GM19023 (cell line): ENCODE data around the gene ENTPD3.

ENCODE experiments used
- ATAC-seq: cut with Tn5 transposase; IDR thresholded peaks from one replicate; pipeline ENCODE4 v1.9.1; 2021; ENCODE audit warnings: mild to moderate bottlenecking, moderate library complexity; ENCODE audit not compliant: unreplicated experiment

ENTPD3 gene, protein sequence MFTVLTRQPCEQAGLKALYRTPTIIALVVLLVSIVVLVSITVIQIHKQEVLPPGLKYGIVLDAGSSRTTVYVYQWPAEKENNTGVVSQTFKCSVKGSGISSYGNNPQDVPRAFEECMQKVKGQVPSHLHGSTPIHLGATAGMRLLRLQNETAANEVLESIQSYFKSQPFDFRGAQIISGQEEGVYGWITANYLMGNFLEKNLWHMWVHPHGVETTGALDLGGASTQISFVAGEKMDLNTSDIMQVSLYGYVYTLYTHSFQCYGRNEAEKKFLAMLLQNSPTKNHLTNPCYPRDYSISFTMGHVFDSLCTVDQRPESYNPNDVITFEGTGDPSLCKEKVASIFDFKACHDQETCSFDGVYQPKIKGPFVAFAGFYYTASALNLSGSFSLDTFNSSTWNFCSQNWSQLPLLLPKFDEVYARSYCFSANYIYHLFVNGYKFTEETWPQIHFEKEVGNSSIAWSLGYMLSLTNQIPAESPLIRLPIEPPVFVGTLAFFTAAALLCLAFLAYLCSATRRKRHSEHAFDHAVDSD

DNA sequence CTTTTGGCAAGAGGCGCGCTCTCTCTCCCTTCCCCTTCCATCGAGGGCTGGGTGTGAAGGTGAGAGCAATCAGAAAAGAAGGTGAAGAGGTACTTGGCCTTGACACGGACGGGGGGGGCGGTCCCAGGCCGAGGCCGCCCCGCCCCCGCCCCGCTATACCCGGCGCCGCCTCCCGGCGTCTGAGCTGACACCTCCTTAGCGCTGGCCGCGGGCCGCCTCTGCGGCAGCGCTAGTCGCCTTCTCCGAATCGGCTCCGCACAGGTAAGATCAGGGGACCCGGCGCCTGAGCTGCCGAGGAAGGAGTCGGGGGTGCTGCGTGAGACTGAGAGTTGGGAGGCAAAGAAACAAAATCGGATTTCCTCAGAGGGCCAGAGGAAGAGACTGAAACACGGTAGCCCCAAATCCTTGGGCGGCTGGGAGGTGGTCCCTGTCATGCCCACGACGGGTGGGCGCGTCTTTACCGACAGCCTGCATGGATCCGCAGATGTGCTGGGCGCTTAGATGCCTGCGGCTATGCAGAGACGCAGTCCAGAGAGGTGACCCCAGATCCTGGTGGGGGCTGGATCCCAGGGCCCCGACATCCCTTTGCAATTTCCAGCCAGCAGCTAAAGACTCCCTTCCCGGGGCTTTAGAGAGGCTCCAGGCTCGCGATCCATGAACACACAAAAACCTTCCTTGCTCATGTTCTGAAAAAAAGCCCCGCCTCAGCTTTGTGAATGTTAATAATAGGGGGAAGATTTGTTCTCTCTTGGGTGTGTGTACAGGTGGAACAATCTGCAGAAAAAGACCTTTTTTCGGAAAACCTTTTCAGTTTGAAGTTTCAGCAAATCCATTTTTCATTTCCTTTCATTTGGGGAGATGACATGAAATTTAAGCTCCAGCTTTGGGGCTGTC is at the start of gene ENTPD3:
Gene ENTPD3 (plus strand): TSS at position 184 of the 894 bp plus-strand sequence. CDS start 874 bp downstream, outside the sequence.
- ATAC-seq, result no peak

DNA sequence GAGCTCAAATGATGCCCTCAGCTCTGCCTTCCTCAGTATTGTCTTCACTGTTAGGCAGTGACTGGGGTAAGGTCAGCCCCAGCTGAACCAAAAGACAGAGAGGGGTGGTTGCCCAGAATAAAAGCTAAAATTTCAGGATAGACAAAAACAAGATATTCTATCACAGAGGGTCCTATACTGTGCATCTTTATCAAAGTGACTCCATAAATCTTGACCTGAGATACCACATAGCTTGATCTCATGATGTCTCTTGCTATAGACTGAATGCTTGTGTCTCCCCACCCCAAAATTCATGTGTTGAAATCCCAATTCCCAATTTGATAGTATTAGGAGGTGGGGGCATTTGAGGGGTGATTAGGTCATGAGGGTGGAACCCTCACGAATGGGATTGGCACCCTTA is 47.1 kb upstream of the ENTPD3 start:
- ATAC-seq, result no peak

DNA sequence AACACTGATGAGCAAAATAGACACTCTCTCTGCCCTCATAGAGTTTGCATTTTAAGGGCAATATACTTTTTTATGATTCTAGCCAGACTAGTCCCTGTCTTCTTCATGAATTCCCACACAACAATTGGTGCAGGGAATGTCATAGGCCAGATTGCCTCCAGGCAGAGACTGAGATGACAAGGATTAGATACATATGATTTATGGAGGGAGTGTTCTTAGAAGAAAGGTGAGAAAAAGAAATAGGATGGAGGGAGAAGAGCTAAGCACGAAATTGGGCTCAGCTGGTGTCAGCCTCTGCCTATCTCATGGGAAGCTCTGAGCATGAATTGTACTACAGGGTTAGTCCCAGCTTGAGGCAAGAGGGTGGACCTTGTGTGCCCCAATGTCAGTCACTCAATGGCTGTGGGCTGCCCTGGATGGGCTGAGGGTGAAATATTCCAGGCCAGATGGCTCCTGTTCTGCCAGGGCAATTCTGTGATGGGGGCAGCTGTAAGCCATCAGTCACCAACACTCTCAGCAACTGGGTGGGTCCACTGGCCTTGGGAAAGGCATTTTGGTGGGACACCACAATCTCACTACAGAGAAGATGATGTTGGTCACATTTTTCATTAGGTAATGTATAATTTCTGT is 46.3 kb upstream of the ENTPD3 start:
- no peak for ATAC-seq

DNA sequence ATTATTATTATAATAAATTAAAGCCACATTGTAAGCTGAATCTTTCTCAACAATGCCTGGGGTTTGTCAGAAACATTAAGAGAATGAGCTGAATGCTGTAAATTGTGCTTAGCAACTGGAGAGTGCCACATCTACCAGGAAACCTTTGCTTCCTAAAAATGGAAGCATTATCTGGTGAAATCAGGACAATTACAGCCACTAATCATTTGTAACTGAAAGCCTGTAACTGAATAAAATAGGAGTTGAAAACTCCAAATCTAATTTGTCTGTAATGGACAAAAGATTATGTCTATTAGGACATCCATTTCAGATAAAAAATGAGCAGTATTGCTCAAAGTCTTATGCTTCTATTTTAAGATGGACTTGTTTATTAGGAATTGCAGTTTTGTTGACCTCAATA is 45.3 kb upstream of the ENTPD3 start:
- ATAC-seq, result no peak

DNA sequence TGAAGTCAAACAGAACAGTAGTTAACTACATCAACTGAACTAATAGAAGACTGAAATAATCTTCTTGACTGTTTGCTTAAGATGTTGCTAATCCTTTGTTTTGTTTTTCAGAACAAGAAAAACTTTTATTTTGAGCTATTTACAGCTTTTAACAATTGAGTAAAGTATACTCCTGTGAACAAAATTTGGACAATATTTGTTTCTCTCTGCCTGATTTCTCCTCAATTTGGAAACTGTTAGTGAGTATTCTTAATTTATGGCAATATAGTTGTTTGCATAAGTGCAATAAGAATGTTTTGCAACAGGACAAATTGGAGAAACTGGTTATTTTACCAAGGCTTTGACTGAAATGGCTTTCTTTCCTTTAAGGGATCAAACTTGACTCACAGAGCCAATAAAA is 36.5 kb upstream of the ENTPD3 start:
- ATAC-seq, result no peak

DNA sequence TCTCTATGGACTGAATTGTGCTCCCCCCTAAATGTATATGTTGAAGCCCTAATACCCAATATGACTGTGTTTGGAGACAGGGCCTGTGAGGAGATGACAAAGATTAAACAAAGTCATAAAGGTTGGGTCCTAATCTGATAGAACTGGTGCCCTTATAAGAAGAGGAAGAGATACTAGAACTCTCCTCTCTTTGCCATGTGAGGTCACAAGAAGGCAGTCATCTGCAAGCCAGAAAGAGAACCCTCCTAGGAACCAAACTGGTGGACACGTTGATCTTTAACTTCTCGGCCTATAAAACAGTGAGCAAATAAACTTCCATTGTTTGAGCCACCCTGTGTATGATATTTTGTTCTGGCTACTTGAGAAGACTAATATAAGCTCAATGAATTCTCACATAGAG is 31.6 kb upstream of the ENTPD3 start:
- ATAC-seq, result no peak

DNA sequence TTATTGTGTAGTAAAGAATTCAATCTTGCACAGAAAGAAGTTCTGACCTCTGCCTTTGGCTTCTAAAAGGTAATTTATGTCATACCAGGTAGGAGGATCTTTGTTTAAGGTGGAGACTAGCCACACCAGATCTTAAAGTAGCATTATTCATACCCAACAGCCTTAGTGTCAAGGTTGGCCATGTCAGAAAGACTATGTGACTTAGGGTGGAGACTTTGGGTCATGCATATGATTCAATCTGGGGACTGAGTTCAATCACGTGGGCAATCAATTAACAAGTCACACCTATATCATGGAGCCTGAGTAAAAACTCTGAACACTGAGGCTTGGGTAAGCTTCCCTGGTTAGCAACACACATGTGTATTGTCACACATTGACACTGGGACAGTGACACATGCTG is 28.5 kb upstream of the ENTPD3 start:
- no peak for ATAC-seq

DNA sequence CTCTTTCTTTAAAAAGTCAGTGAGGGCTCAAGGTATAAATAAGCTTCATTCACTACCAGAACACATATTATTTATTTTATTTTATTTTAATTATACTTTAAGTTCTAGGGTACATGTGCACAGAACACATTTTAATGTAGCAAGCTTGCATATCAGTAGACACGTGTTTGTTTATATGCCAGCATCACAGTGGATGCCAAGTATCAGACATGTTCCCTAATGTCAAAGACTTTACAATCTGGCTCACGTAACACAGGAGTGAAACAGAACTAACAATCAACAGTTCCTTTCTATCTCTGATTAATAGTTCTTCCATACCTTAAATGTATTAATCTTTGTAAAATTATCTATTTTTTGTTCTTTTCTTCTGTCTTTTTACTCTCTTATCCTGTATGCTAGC is 23.3 kb upstream of the ENTPD3 start:
- no peak for ATAC-seq

DNA sequence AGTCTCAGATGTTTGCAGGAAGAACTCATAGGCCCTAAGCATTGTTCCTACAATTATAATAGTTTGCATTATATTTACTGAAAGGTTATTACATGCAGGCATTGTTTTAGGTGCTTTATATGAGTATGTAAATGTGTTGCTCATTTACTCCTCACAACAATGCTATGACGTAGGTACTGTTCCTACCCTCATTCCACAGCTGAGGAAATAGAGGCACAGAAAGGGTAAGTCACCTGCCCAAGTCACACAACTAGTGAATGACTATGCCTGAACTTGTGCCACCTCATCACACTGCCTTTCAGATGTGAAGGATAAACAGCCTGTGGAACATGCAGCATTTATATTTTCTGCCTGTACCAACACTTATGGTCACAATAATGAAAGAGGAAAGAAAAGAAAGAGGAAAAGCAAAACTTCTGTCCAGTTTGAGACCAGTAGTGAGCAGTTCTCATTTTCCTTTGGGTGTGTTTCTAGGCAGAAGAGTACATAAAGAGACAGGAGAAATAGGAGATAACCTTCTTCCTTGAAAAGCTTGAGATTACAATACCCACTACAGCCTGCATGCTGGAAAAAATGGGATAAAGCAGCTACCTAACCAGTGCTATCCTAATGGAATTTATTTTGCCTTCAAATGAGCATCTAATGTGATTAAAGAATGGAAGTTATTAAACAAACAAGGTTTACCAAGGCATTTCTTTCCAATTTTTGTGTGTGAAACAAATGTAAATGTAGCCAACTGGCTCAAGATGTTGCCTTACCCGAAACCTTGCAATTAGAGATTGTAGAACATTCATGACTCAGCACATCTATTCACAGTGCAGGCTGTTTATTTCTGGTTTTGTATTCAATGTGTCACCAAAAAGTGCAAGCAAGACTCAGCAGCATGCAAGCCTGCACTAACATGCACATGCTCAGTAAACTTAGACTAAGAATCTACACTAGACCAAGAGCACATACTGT is 20.5 kb upstream of the ENTPD3 start:
- no peak for ATAC-seq

DNA sequence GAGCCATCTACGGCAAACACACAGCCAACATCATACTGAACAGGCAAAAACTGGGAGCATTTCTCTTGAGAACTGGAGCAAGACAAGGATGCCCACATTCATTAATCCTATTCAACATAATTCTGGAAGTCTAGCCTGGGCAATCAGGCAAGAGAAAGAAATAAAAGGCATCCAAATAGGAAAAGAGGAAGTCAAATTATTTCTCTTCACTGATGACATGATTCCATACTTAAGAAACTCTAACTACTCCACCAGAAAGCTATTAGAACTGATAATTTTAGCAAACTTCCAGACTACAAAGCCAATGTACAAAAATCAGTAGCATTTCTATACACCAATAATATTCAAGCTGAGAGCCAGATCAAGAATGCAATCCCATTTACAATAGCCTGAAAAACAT is 17.3 kb upstream of the ENTPD3 start:
- no peak for ATAC-seq

DNA sequence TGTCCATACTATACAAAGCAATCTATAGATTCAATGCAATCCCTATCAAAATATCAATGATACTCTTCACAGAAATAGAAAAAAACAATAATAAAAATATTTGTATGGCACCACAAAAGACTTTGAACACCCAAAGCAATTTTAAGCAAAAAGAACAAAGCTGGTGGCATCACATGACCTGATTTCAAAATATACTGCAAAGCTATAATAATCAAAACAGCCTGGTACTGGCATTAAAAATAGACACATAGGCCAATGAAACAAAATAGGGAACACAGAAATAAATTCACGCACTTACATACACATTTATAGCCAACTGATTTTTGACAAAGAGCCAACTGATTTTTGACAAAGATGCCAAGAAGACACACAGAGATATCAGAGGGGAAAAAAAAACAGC is 9.2 kb upstream of the ENTPD3 start:
- ATAC-seq, result no peak

DNA sequence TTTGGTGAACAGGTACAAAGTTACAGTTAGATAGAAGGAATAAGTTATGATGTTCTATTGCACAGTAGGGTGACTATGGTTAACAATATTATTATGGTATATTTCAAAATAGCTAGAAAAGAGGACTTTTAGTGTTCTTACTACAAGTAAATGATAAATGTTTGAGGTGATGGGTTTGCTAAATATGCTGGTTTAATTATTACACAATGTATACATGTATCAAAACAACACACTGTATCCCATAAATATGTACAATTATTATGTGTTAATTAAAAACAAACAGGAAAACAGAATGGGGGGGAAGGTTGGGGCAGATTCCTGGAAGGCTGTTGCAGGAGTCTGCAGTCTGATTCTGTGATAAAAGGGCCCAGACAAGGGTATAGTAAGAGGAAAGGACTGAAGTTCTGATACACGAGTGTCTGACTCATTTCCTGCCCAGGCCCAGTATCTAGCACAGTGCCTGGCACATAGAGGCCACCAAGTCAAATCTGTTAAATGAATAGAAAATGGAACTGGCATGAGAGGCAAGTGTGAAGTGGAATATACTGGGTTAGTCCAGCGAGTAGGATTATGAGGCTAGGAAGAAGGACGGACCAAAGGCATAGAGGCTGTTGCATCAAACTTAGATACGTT is 7.2 kb upstream of the ENTPD3 start:
- no peak for ATAC-seq

DNA sequence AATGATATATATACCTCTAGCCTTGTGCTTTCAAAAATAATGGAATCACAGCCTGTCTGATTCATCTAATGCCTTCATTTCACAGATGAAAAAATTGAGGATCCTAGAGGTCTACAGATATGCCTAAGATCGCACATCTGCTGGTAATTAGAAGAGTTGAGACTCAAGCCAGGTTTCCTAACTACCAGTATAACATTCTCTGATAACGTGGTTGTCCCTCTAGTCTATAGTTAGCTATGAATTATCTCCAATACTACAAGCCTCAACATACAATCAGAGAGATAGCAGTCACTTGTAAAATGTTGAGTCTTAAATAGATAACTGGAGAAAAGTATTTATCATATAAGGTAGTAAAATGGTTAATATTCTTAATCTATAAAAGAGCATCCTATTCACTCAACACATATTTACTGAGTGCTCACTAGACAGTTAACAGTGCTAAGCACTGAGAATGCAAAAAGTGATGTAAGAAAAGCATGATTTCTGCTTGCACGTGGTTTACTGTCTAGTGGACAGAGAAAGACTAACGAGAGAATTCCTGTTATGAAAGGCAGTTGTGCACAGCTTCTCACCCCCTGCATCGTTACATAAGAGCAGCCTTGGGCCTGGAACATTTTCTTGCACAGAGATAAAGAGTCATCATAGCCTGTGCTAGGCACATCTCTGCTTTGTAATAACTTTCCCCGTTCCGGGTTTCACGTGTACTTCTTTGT is 4.9 kb upstream of the ENTPD3 start:
- no peak for ATAC-seq

DNA sequence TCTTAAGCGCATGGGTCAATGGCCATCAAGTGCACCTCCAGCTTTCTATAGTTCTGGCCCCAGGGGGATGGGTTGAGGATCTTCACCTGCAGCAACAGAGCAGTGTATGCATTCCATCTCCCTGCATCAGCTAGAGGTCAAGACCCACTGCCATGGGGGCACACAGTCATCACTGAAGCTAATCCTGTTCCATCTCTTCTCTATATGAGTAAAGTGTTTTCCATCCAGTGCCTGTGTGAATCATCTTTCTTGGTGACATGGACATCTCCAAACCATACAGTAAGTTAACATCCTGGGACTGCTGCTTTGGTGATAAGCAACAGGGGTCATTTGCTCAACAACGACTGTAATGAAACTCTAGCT is 4.4 kb upstream of the ENTPD3 start:
- no peak for ATAC-seq

DNA sequence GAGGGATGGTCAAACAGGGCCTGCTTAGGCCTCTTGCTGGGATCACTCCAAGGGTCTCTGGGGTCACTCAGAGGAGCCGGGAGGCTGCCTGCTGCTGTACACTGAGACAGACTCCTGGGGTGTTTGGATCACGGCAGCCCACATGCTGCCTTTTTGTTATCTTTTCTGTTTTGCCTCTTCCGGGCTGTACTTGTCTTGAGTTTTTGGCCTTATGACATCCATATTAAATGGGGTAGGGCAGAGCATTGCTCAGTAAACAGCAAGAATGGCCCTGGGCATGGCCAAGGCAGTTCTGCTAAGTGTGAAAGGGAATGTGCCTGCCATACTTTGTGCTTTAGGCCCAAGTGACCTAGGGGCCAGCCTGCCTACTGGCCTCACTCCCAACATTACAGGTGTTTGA is 771 bp upstream of the ENTPD3 start:
- no peak for ATAC-seq

DNA sequence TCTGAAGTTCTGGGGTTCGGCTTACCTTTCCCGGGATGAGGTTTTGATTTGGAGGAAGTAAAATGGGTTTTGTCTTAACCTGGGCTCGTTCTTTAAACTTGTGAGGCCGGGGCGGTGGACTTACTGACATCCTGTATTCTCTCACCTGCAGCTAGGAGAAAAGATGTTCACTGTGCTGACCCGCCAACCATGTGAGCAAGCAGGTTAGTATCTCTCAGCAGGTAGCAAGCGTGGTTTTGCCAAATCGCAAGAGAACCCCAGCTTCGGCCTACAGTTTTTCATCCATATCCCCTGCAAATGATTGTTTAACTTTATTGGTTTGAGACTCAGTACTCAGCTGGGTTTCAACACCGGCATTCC is 891 bp downstream of the ENTPD3 start:
- ATAC-seq, result no peak

DNA sequence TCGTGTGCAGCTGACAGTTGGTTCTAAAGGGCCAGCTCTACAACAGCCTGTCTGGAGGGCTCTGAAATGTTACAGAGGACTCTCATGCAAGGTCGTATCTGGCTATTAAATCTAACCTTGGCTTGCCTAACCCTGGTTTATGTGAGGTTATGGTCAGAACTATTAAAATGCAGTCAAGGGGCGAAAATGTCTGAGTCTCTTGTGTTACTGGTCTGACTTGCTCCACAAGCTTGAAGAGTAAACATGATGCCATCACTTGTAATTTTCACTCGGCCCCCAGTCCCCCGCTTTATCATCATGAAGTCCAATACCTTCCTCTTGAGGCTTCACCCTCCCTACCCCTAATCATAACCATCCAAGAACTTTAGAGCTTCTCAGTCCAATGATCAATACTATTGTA is 9.4 kb downstream of the ENTPD3 start:
- no peak for ATAC-seq

DNA sequence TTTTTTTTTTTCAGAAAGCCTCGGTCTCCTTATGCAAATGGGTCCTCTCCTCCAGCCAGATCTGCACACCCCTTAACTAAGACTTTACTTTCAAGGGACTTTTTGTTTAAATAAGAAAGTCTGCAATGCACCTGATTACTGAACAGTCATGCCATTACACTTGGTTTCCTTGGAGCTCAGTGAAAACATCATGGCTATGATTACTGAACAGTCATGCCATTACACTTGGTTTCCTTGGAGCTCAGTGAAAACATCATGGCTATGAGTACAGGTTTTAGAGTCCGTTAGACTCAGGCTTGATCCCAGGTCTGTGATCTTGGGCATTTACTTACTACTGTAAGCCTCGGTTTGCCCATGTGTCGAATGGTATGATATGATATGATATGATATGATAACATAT is 10.1 kb downstream of the ENTPD3 start:
- no peak for ATAC-seq

DNA sequence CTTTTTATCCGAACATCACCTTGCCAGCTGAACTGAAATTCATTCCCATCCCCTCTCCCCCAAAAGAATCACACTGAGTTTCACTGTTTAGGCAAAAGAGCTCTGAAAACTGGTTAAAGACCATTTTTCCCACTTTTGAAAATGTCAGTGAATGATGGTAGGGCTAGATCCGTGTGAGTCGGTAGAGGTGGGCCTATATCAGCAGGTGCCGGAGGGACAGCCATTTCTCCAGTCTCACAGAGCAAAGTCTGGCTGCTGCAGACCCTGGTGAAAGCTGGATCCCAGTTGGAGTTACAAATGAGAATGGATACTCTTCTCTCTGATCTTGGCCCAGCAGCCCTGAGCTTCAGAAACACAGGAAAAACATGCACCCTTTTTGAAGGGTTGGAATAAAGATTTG is 10.9 kb downstream of the ENTPD3 start:
- ATAC-seq, result no peak
